Neural crest cell (in vitro differentiated cells): Measurements from ENCODE around the gene C6orf15. TPM values are rescaled to one million over a fixed set of nuclear protein-coding genes. Genes with fewer than 3 reads are reported as not detected.
A peak's percentile ranks its signal among the peaks of the same experiment; 100 is the strongest.

ENCODE experiments used
- DNase-seq: peaks from one replicate; pipeline ENCODE4 v3.0.0; 2021; ENCODE audit warnings: low read depth, mixed read lengths, low spot score
- H3K27ac Mint-ChIP-seq: one replicate; pipeline ENCODE4 v1.8.0; 2021; ENCODE audit warnings: mild to moderate bottlenecking, mixed read lengths; ENCODE audit not compliant: unreplicated experiment
- H3K27me3 Mint-ChIP-seq: 2 replicates; pipeline ENCODE4 v1.8.0; 2021; ENCODE audit warnings: low read depth, mild to moderate bottlenecking, mixed read lengths
- H3K36me3 Mint-ChIP-seq: 2 replicates; pipeline ENCODE4 v1.8.0; 2021; ENCODE audit warnings: low read depth, mild to moderate bottlenecking, mixed read lengths
- H3K4me1 Mint-ChIP-seq: 2 replicates; pipeline ENCODE4 v1.8.0; 2021; ENCODE audit warnings: mixed read lengths
- H3K4me3 Mint-ChIP-seq: one replicate; pipeline ENCODE4 v1.8.0; 2021; ENCODE audit warnings: mild to moderate bottlenecking, mixed read lengths
- H3K9me3 Mint-ChIP-seq: 2 replicates; pipeline ENCODE4 v1.8.0; 2021; ENCODE audit warnings: mixed read lengths
- total RNA-seq: library from RNA; stranded (reverse); gene quantifications from 2 replicates; pipeline ENCODE4 v1.2.1, GENCODE V29; 2021
- TF ChIP-seq, protein P1 (sequence below): fragments of 200-600 bp; sonication (generic); conservative IDR thresholded peaks from 2 replicates; pipeline ENCODE4 v1.5.0; 2021; ENCODE audit warnings: antibody characterized with exemption, mild to moderate bottlenecking

The C6orf15 gene
- total RNA-seq, 1 donor from 2014 or later = not detected

DNA sequence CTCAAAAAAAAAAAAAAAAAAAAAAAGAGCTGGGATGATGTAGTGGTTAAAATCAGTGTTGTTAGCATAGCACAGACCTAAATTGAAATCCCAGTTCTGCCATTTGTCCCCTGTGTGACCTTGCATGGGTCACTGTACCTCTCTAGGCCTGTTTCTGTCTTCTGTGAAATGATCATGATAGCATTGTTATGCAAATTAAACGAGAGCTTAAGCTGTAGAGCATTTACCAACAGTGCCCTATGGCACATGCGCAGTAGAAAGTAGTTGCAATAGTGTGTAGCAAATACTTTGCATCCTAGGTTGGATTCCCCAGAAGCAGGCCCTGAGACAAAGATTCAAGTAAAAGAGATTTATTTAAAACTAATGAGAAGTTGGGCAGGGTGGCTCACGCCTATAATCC, 19.2 kb upstream of the C6orf15 start:
- no peak for DNase-seq
- Mint-ChIP-seq H3K4me3 (no peak overlapping the region), H3K27ac (no peak overlapping the region), H3K27me3 (peaks cover 17% of the 10 kb centered on the region), H3K36me3 (no peaks in the 10 kb centered on the region), H3K9me3 (no peaks in the 10 kb centered on the region), H3K4me1 (peaks cover 5% of the 10 kb centered on the region)
- TF ChIP-seq, protein P1, sequence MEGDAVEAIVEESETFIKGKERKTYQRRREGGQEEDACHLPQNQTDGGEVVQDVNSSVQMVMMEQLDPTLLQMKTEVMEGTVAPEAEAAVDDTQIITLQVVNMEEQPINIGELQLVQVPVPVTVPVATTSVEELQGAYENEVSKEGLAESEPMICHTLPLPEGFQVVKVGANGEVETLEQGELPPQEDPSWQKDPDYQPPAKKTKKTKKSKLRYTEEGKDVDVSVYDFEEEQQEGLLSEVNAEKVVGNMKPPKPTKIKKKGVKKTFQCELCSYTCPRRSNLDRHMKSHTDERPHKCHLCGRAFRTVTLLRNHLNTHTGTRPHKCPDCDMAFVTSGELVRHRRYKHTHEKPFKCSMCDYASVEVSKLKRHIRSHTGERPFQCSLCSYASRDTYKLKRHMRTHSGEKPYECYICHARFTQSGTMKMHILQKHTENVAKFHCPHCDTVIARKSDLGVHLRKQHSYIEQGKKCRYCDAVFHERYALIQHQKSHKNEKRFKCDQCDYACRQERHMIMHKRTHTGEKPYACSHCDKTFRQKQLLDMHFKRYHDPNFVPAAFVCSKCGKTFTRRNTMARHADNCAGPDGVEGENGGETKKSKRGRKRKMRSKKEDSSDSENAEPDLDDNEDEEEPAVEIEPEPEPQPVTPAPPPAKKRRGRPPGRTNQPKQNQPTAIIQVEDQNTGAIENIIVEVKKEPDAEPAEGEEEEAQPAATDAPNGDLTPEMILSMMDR = no peak

DNA sequence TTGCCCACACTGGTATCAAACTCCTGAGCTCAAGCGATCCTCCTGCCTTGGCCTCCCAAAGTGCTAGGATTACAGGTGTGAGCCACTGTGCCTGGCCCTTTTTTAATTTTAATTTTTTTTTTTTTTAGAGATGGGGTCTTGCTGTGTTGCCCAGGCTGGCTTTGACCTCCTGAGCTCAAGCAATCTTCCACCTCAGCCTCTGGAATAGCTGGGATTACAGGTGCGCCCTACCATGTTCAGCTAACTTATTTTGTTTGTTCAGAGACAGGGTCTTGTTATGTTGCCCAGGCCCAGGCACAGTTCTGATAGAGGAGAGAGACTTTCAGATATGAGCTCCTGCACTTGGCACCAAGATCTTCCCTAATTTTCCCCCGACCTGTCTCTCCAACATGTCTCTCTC, 18.4 kb upstream of the C6orf15 start:
- Mint-ChIP-seq H3K4me3 (no peak overlapping the region), H3K9me3 (no peaks in the 10 kb centered on the region), H3K27ac (no peak overlapping the region), H3K27me3 (peaks cover 17% of the 10 kb centered on the region), H3K4me1 (peaks cover 5% of the 10 kb centered on the region), H3K36me3 (no peaks in the 10 kb centered on the region)
- no peak for DNase-seq
- TF ChIP-seq, protein P1 = no peak

DNA sequence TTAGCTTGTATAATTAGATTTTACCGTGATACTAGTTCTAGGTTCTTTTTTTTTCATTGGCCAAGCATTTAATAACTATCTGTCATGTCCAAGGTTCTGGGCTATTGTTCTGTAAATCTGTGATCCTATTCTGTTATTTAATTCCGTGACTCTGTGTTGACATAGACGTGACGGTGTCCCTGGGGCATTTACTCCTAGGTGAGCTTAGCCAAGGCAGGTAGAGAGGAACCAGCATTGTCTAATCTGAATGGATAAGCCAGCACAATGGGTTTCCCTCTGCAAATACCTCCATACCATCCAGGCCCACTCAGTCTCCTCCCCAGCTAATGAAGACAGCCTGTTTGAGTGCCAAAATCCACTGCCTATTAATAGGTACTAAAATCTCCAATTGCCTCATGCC, 16.8 kb upstream of the C6orf15 start:
- no peaks in the 10 kb centered on the region for H3K36me3 Mint-ChIP-seq
- H3K27ac Mint-ChIP-seq = no peak overlapping the region
- no peak overlapping the region for H3K4me3 Mint-ChIP-seq
- no peak for DNase-seq
- H3K4me1 Mint-ChIP-seq = peaks cover 14% of the 10 kb centered on the region
- H3K9me3 Mint-ChIP-seq = no peaks in the 10 kb centered on the region
- TF ChIP-seq, protein P1 = no peak
- H3K27me3 Mint-ChIP-seq = peaks cover 17% of the 10 kb centered on the region

DNA sequence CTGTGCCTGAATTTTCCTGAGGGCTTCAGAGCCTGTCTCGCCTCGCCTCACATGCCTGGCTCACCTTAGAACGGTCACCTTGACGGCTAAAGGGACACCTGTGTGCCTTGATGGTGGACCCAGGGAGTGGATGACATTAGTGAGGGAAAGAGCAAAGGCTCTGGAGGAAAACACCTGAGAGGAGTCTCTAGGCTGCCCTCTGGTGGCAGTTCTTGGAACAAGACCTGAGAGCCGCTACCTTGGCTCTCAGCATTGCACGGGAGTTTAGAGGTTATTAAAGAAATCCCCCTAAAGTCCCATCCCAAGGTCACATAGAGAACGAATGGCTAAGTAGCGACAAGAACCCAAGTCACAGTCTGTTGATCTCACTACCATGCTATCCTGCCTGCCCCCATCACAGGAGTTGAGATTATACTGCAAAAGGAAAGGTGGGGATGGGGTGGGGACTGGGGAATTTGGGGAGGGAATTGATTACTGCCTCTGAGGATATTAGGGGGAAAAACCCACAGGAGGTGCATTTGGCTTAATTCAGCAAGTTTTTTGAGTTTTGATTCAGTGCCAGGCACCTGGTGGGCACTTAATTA, 15.8 kb upstream of the C6orf15 start:
- no peak overlapping the region for H3K27ac Mint-ChIP-seq
- no peaks in the 10 kb centered on the region for H3K36me3 Mint-ChIP-seq
- H3K4me3 Mint-ChIP-seq = no peak overlapping the region
- DNase-seq = peak; percentile 70
- H3K9me3 Mint-ChIP-seq = no peaks in the 10 kb centered on the region
- H3K27me3 Mint-ChIP-seq = peaks cover 17% of the 10 kb centered on the region
- TF ChIP-seq, protein P1 = peak; percentile 86
- peaks cover 14% of the 10 kb centered on the region for H3K4me1 Mint-ChIP-seq

DNA sequence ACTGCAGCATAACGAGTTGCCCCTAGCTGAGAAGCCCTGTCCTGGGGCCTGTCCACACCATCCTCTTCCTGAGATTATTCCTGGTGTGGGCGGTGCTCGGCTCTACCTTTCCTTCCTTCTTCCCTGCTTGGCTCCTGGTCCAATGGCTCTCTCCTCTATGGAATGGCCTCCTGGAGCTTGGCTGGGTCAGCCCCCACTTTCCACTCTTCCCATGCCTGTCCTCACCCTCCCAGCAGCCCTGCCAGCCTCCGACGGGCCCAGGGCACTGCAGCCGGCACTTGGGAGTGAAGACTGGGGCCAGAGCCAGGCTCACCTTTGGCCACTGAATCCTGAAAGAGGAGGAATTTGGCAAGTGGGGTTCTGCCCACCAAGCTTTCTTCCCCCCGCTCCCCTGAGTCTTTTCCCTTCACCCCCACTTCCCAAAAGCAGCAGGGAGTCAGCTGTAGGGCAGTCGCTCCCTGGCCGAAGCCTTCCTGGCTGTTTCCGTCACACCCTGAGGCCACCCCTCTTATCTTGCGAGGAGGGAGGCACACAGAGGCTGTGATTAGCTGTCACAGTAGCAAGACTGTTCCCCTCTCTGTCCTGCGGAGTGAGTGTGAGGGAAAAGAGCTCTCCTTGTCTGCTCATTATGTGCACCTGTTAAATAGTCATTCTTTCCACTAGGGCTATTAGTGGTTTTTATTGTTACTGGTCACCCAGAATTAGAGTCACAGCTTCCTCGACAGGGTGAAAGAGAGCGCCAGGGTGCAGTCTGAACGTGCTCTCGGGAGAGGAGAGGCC, 14.2 kb upstream of the C6orf15 start:
- no peaks in the 10 kb centered on the region for H3K36me3 Mint-ChIP-seq
- no peak overlapping the region for H3K27ac Mint-ChIP-seq
- no peak for DNase-seq
- H3K4me3 Mint-ChIP-seq = no peak overlapping the region
- H3K9me3 Mint-ChIP-seq = no peaks in the 10 kb centered on the region
- H3K27me3 Mint-ChIP-seq = peaks cover 17% of the 10 kb centered on the region
- TF ChIP-seq, protein P1 = no peak
- peaks cover 14% of the 10 kb centered on the region for H3K4me1 Mint-ChIP-seq
